Upper lobe of right lung (tissue), 1 donor: ENCODE data around the gene FOSL2. TPM values are rescaled to one million over a fixed set of nuclear protein-coding genes. Genes with fewer than 3 reads are reported as not detected.

ENCODE experiments used
- ATAC-seq: fragments of 200-7000 bp; cut with Tn5 transposase; one replicate; pipeline ENCODE4 v1.9.1; 2020; ENCODE audit warnings: mild to moderate bottlenecking, moderate library complexity
- DNase-seq: peaks from one replicate; pipeline ENCODE4 v3.0.0-alpha.2; 2020
- H3K27ac ChIP-seq: fragments of 200-600 bp; one replicate; pipeline ENCODE4 v1.8.0; 2022
- H3K27me3 ChIP-seq: fragments of 200-600 bp; one replicate; pipeline ENCODE4 v1.8.0; 2022; ENCODE audit warnings: mild to moderate bottlenecking
- H3K36me3 ChIP-seq: fragments of 200-600 bp; one replicate; pipeline ENCODE4 v1.8.0; 2022
- H3K4me1 ChIP-seq: fragments of 200-600 bp; one replicate; pipeline ENCODE4 v1.8.0; 2022
- H3K4me3 ChIP-seq: fragments of 200-600 bp; one replicate; pipeline ENCODE4 v1.8.0; 2022; ENCODE audit warnings: mild to moderate bottlenecking
- H3K9me3 ChIP-seq: fragments of 200-600 bp; one replicate; pipeline ENCODE4 v1.8.0; 2022
- CTCF ChIP-seq: fragments of 200-600 bp; IDR thresholded peaks from one replicate; pipeline ENCODE4 v1.8.0; 2022; ENCODE audit warnings: antibody characterized with exemption
- intact Hi-C: fragments of 100-400 bp; cut with DNase I; formaldehyde crosslinking; loops from one replicate; pipeline ENCODE4 v1.11.0; 2022
- total RNA-seq: library from RNA; stranded (reverse); fragmentation: NEBNext Ultra II Directional; extraction: Animal tissue kit (Norgen Biotek cat#: 25700); gene quantifications from one replicate; pipeline ENCODE4 v1.2.1, GENCODE V29; 2021
- donor health status: DM: no; HTN: yes; CAD: no; lungs with severe emphysema.

Gene FOSL2
- total RNA-seq, 1 donor from 2014 or later, result 123 TPM

GRCh38 chr2:28377984-28378678, 14.5 kb upstream of the FOSL2 start:
- intact Hi-C loops, result no loop called here
- TF ChIP-seq CTCF, result no peak
- DNase-seq (peak; percentile 76), ATAC-seq (peak; percentile 73)
- no peaks in the 10 kb centered on the region for H3K27me3 ChIP-seq
- H3K27ac ChIP-seq, result no peak overlapping the region
- H3K4me3 ChIP-seq, result no peak overlapping the region
- peaks cover 17% of the 10 kb centered on the region for H3K4me1 ChIP-seq
- no peaks in the 10 kb centered on the region for H3K36me3 ChIP-seq
- no peaks in the 10 kb centered on the region for H3K9me3 ChIP-seq

- intact Hi-C loops, result no loop called here
- no peaks in the 10 kb centered on the region for H3K36me3 ChIP-seq
- no peaks in the 10 kb centered on the region for H3K9me3 ChIP-seq
- DNase-seq, result peak; percentile 60
- no peak overlapping the region for H3K27ac ChIP-seq
- no peak for TF ChIP-seq CTCF
- ATAC-seq, result peak; percentile 16
- no peaks in the 10 kb centered on the region for H3K27me3 ChIP-seq
- peaks cover 17% of the 10 kb centered on the region for H3K4me1 ChIP-seq
- H3K4me3 ChIP-seq, result no peak overlapping the region
Measured at GRCh38 chr2:28378679-28379584, 13.7 kb upstream of the FOSL2 start.

- Histone ChIP-seq H3K36me3 (no peaks in the 10 kb centered on the region), H3K9me3 (no peaks in the 10 kb centered on the region), H3K27me3 (no peaks in the 10 kb centered on the region), H3K4me1 (peaks cover 17% of the 10 kb centered on the region), H3K27ac (no peak overlapping the region), H3K4me3 (no peak overlapping the region)
- no peak for TF ChIP-seq CTCF
- peak; percentile 28 for DNase-seq
- no peak for ATAC-seq
- intact Hi-C loops, result no loop called here
Measured at GRCh38 chr2:28380219-28380618, 12.4 kb upstream of the FOSL2 start.

GRCh38 chr2:28381225-28382180, 11.2 kb upstream of the FOSL2 start:
- no peaks in the 10 kb centered on the region for H3K27me3 ChIP-seq
- H3K27ac ChIP-seq, result no peak overlapping the region
- ATAC-seq (no peak), DNase-seq (no peak)
- peaks cover 17% of the 10 kb centered on the region for H3K4me1 ChIP-seq
- no peaks in the 10 kb centered on the region for H3K36me3 ChIP-seq
- H3K4me3 ChIP-seq, result no peak overlapping the region
- no peaks in the 10 kb centered on the region for H3K9me3 ChIP-seq
- intact Hi-C loops, result no loop called here
- no peak for TF ChIP-seq CTCF

- no peak for TF ChIP-seq CTCF
- Histone ChIP-seq H3K4me1 (peaks cover 17% of the 10 kb centered on the region), H3K27me3 (no peaks in the 10 kb centered on the region), H3K27ac (no peak overlapping the region), H3K36me3 (no peaks in the 10 kb centered on the region), H3K9me3 (no peaks in the 10 kb centered on the region), H3K4me3 (no peak overlapping the region)
- peak; percentile 40 for DNase-seq
- ATAC-seq, result no peak
- intact Hi-C loops, result no loop called here
Measured at GRCh38 chr2:28382755-28383154, 9.9 kb upstream of the FOSL2 start.
